Endometrial microvascular endothelial cells (primary cell): Measurements from ENCODE around the gene SLFN12. TPM values are rescaled to one million over a fixed set of nuclear protein-coding genes. Genes with fewer than 3 reads are reported as not detected.
"Not testable (repeated sequence)": the region's sequence is repeated elsewhere in the genome, so short reads cannot be mapped to it uniquely, and the experiment has no call there.

ENCODE experiments used
- in situ Hi-C: cut with HindIII; loops from 2 replicates; pipeline ENCODE4 v1.10.0; 2017; ENCODE audit warnings: low sequenced_read_pairs, low pct_unique_long_range_greater_than_20kb; ENCODE audit errors: inconsistent ontology term
- total RNA-seq: library from RNA; depleted of rRNA; stranded (reverse); fragments of >200 nt; gene quantifications from one replicate; pipeline ENCODE4 v1.2.3, GENCODE V29; 2015; ENCODE audit errors: inconsistent ontology term

The SLFN12 gene
- total RNA-seq: 35.8 TPM

DNA sequence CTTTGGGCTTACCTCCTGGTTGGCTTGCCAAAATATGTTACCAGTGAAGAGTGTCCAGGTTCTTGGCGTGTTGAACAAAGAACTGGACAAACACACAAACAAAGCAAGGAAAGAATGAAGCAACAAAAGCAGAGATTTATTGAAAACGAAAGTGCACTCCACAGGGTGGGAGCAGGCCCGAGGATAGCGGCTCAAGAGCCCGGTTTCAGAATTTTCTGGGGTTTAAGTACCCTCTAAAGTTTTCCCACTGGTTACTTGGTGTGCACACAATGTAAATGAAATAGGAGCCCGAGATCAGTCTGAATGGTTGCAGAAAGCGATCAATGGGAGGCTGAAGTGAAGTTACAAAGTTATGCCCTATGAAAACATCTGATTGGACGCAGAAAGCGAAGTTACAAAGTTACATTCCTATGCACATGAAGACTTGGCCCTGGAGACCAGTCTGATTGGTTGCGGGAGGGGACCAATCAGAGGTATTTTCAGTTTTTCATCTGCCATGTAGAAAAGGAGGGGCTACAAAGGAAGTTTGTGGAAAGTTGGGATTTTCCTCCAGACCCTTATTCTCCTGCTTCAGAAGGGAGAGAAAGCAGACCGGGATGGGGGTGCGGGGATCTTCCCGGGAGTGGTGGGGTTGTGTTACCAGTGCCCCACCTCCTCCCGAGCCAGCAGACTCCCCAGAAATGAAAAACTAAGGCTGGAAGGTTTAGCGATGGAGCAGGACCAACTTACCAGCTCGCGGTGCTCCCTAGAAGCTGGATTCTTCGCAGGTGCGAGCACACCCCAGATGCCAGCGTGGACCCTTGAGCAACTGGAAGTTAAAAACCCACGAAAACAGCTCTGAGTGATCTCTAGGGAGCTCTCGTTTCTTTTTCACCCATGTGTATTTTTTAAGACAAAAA is at the start of gene SLFN12:
Gene SLFN12 (minus strand): TSS at position 325 of the 899 bp plus-strand sequence. CDS start 9,472 bp downstream, outside the sequence.
- in situ Hi-C loops: no loop called here

DNA sequence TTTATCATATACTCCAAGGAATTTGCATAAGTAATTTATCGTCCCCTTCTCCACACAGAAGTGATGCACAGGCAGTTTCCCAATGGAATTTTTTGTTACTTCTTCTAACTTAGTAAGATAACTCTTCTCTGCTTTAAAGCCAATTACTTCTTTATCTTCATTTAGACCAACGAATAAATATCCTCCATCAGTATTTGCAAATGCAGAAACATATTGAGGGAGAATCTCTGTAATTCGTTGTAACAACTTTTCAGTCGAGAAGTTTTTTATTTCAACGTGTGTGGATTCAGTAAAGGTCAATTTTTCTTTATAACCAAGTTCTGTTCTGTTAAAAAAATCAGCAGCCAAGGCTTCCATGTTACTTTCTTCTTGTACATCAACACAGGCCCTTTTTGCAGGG is 47.0 kb upstream of the SLFN12 start:
- in situ Hi-C loops: no loop called here

DNA sequence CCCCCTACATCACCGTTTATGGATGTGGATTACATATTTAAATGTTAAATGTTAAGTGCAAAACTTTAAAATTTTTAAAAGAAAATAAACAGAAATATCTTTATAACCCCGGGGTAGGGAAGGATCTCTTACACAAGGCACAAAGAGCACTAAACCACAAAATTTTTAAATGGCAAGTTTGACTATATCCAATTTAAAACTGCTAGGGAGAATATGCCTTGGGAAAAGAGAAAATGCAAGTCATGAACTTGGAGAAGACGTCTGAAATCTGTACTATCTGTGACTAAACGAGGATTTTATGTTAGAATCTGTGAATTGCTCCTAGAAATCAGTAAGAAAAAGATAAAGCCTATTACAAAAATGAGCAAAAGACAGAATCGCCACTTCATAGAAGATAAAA is 44.9 kb upstream of the SLFN12 start:
- in situ Hi-C loops: no loop called here

DNA sequence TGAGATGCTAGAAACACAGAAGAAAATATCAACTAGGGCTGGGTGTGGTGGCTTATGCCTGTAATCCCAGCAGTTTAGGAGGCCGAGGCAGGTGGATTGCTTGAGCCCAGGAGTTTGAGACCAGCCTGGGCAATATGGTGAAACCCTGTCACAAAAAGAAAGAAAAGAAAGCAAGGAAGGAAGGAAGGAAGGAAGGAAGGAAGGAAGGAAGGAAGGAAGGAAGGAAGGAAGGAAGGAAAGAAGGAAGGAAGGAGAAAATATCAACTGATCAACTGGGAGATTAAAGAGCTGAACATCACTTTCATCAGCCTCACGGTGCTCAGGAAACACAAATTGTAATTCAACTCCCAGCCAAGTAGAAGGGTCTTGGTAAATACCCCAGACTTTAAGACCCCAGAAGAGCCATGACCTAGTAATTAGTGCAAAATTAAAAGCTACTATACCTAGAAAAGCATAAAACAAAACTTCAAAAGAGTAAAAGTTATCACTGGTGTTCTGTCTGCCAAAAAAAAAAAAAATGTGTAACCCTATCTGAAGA is 44.1 kb upstream of the SLFN12 start:
- in situ Hi-C loops: no loop called here

DNA sequence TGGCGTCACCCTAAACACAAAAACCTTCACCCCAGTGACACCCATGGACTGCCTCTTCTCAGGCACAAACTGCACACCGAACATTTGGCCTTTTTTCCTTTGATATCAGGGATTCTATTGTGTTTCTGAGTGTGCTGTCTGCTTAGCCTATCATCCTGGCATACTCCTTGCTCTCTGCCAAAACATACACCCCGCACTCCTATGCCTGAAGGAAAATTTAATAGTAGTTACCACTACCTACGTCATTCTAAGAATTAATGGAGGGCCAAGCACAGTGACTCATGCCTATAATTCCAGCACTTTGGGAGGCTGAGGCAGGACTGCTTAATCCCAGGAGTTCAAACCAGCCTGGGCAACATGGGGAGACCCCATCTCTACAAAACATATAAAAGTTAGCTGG is 36.2 kb upstream of the SLFN12 start:
- in situ Hi-C loops: no loop called here

DNA sequence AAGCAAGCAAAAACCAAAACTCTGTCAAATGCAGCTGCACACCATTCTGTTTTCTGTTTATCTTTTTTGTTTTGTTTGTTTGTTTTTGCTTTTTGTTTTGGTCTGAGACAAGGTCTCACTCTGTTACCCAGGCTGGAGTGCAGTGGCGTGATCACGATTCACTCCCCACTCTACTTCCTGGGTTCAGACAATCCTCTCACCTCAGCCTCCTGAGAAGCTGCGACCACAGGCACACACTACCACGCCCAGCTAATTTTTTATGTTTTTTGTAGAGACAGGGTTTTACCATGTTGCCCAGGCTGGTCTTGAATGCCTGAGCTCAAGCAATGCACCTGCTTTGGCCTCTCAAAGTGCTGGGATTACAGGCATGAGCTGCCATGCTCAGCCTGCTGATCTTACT is 35.5 kb upstream of the SLFN12 start:
- in situ Hi-C loops: no loop called here

DNA sequence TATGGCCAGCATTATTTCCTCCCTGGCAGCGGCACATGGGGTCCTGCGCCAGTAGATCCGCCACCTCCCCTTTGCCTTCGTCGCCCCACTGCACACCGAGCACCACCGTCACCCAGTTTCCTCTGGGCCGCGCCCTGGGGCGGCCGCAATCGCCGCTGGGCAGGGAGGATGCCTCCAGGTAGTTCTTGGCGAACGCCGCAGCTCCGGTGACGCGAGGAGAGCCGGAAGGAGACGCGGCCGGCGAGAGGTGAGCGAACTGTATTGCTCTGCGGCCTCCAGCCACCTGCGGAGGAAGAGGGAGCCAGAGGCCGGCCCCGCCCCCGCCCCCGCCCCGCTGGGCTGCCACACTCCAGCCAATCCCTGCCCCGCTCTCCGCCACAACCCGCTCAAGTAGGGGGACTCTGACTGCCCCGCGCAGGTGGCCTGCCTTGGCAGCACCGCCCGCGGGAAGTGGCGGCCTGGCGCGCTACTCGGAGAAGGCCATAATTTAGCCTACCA is 28.1 kb upstream of the SLFN12 start:
- in situ Hi-C loops: no loop called here

DNA sequence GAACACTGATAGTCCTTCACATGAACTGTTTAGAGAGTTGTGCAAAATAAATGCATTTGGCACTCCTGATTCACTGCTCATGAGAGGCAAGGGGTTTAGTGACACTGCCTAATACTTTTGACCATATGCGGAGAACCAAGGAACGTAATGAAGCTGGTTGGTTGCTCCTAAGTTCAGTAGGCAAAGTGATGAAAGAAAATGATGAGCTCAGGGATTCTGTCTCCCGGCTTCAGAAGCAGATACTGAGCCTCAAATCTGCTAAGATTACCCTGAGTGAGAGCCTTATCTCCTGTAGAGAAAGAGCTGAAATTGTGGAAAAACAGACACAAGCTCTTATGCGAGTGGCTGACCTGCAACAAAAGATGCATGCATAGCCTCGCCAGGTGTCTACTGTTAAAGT is 21.7 kb upstream of the SLFN12 start:
- in situ Hi-C loops: not testable (repeated sequence)

DNA sequence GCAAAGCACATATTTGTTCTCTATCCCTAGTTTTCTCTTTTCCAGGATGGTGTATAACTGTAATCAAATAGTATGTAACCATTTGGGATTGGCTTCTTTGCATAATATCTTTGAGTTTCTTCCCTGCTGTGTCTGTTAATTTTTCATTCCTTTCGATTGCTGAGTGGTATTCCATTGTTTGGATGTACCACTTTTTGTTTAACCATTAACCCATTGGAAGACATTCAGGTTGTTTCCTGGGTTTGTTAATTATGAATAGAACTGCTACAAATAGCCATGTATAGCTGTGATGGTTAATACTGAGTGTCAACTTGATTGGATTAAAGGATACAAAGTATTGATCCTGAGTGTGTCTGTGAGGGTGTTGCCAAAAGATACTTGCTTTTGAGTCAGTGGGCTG is 20.9 kb upstream of the SLFN12 start:
- in situ Hi-C loops: no loop called here

DNA sequence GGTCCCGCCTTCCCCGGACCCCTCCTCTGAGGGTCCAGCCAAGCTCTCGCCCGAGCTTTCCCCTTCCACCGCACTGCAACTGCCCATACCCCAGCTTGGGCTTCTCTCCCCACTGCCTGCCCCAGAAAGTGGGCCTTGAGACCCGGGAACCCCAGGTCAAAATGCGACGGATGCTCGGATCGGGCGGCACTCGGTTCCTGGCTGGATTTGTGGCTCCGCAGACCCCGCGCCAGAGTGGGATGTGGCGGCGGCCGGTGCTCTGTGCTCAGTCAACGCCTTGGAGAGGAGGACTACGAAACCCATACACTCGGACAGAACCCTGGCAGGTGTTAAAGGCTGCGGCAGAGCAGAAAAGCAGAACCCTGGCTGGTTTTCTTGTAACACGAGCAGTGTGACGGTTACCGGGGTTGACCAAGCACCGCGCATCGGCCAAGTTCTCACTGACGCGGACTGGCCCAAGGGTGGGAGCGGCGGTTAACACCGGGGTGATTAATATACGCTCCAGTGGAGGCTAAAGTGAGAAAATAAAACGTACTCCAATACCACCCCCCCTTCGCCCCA is 17.2 kb upstream of the SLFN12 start:
- in situ Hi-C loops: no loop called here

DNA sequence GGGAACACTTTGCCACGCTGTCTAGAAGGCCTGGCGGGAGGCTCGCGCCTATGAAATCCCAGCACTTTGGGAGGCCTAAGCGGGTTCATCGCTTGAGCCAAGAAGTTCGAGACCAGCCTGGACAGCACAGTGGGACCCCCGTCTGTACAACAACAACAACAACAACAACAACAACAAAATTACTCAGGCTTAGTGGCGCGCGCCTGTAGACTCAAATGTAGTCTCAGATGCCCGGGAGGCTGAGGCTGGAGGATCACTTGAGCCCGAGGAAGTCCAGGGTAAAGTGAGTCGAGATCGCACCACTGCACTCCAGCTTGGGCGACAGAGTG is 16.6 kb upstream of the SLFN12 start:
- in situ Hi-C loops: no loop called here

DNA sequence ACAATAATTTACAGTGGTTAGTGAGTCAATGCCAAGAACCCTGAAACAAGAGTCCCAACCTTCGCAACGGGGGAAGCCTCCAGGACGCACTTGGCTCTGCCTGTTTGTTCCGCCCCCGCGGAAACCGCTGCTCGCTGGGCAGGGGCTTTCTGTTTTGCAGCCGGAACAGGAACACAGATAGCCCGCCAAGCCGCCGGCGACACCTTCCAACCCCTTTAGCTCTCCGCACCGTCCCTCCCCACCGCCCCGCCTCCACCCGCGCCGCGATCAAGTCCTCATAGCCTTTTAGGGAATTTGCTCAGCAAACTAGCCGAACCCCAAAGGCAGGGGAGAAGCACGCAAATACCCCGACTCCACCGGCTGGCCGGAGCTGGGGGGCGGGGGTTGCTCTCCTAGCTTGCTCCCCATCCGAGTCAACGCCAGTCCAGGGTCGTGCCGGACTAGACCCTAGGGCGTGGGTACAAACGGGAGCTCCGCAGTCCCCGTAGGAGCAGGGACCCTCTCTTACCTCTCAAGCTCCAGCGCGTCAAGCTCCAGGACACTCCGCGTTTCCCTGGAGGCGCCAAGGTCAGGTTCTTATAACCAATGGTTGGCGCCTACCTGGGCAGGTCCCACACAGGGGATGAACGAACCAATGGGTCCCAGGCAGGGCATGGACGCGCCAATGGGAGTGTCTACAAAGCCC is 16.1 kb upstream of the SLFN12 start, which contains the start of gene SLFN13:
Gene SLFN13 (minus strand): TSS at position 553 of the 685 bp plus-strand sequence. CDS start 3,086 bp downstream, outside the sequence.
- in situ Hi-C loops: no loop called here

DNA sequence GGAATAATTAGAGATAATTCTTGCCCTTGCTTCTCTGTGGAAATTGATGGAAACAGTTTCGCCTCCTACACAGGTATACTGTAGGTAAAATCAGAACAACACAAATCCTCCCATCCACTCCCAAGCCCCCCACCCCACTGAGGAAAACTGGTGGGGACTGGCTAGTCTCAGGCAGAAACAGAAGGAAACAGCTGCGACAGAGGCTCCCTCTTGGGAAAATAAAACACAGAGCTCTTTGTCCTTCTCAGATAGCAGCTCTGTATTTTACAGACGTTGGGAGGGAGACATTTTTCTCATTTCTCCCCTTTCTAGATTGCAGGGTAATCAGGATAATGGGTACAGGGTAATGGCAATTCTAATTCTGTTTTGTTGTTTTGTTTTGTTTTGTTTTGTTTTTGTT is 15.2 kb upstream of the SLFN12 start:
- in situ Hi-C loops: no loop called here

DNA sequence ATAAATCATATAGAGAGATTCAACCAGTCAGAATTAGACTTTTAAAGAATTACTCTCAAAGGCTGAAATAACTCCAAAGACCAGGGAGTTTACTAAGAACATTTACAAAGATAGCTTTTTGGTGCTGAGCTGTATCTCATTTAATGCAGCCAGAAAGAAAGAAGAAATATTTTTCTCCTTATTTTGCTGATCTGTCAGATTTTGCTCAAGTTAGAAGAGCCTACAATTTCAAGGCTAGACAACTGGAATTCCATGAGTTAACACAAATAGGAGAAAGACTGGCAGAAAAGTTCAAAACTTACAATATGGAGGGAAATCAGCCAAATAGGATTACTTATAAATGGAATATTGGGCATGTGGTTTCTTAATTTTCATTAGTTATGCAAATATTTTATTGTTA is 6.1 kb upstream of the SLFN12 start:
- in situ Hi-C loops: no loop called here

DNA sequence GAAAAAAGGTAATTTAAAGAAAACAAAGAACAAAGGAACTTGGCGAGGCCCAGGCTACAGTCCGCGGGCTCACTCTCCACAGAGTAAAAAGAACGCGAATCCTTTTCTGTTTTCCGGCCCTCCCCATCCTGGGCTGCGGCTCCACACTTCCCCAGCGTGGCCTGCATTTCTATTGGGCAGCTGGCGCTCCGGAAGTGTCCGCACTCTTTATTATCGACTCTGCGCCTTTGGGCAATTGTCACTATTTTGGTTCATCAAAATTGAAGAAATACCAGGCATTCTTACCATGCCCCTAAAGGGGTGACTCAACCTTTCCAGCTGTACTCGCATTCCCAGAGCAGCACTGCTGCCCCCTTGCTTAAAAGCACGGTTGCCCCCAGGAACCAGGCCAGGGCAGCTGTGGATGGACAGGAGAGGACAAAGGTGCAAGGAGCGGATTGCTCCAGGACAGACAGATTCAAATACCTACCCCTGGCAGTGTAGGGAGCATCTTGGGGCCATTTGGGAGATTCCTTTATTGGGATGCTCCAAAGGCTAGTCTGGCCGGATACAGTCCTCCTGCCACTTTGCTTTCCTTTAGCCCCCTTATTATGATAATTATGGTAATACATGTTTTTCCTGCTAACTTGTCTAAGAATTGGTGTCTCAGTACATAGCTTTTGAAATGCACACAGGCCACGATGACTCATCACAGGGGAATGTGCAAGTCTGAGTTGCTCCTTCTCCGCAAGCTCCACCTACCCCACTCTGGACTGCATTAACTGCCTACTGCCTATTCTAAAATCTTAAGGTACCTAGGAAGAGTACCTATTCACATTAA is 985 bp upstream of the SLFN12 start:
- in situ Hi-C loops: no loop called here

DNA sequence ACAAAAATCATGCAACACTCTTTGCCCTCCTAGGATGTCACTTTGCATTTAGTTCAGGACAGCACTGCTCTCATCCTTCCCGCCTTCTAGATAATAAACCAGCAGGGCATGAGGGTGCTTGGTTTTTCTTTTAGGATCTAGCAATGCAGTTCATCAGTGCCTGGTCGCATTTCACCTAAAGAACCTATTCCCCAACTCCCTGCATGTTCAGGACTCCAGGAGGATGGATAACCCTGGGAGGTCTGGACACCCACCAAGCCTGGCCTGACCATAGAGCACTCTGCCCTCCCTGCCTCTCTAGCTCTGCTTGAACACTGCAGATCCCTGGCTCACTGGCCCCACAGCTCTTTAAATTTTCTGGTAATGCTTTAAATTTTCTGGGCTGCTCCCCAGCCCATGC is 2.6 kb downstream of the SLFN12 start:
- in situ Hi-C loops: no loop called here

DNA sequence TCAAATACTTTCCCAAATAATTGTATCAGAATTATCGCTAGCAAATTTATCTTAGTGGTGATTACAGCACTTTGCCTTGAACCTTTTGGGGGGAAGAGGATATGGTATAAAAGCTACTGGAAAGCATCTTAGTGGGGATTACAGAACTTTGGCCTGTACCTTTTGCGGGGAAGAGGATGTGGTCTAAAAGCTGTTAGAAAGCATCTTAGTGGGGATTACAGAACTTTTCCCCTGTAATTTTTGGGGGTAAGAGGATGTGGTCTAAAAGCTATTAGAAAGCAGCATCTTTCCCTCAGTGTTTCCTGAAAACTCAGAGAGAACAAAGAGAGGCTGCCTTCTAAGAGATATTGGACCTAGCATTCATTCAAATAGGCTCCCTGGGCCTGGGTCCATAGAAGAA is 4.1 kb downstream of the SLFN12 start:
- in situ Hi-C loops: no loop called here

DNA sequence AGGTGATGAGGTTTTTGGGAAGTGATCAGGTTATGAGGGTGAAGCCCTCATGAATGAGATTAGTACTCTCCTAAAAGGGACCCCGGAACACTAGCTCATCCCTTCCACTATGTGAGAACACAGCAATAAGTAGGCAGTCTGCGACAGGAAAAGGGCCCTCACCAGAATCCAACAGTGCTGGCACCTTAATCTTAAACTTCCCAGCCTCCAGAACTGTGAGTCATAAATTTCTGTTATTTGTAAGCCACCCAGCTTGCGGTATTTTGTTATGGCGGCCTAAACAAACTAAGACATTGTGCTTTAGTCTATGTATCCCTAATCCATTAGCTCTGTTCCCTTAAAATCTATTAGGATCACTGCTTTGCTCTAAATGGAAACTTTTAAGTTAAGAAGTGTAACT is 8.5 kb downstream of the SLFN12 start:
- in situ Hi-C loops: no loop called here

DNA sequence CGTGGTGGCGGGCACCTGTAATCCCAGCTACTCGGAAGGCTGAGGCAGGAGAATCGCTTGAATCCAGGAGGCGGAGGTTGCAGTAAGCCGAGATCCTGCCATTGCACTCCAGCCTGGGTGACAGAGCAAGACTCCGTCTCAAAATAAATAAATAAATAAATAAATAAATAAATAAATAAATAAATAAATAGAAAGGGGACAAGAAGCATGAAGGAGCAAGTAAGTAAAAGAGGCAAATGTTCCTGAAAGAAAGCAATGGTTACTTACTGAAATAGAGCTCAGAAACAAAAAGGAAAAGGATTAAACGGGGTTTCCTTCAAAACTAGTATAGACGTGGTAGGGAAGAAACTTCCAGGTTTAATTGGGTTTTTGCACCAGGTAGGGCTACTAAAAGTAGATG is 11.2 kb downstream of the SLFN12 start:
- in situ Hi-C loops: not testable (repeated sequence)
